B cell (primary cell): ENCODE data around the gene INSIG2. TPM values are rescaled to one million over a fixed set of nuclear protein-coding genes. Genes with fewer than 3 reads are reported as not detected.

ENCODE experiments used
- ATAC-seq: fragments of 200-7000 bp; cut with Tn5 transposase; one replicate; pipeline ENCODE4 v1.10.0; 2021; ENCODE audit warnings: low read depth, mild to moderate bottlenecking, moderate number of reproducible peaks, moderate library complexity
- CTCF ChIA-PET: fragments of 350-600 bp; sonication (Branson Sonifier 250); formaldehyde crosslinking; loops from one replicate; lab custom pipeline; 2021; ENCODE audit warnings: antibody characterized with exemption, inconsistent platforms; lab: Charles Lee
- POLR2A ChIA-PET: fragments of 350-600 bp; sonication (Branson Sonifier 250); formaldehyde crosslinking; loops from one replicate; lab custom pipeline; 2021; ENCODE audit warnings: antibody characterized with exemption; lab: Charles Lee
- DNase-seq: peaks from one replicate; pipeline ENCODE4 v3.0.0; 2013
- H2AFZ ChIP-seq: 2 replicates; pipeline ENCODE4 v1.6.1; 2012; ENCODE audit warnings: mild to moderate bottlenecking, low read depth, low read length; ENCODE audit not compliant: insufficient read depth, poor library complexity, severe bottlenecking
- H3K27ac ChIP-seq, 2 donors: 1 replicate in 1 of 2; 2 replicates in 1 of 2; pipeline ENCODE4 v1.5.1; 2012 to 2013; ENCODE audit warnings: low read length in 2 of 2, mild to moderate bottlenecking in 2 of 2, moderate library complexity in 1 of 2
- H3K27me3 ChIP-seq, 4 experiments: fragments of 200-600 bp in 1 of 4; sonication (generic) in 1 of 4; replicated peaks in 1 of 4; 1 replicate in 2 of 4; 2 replicates in 2 of 4; pipeline versions ENCODE4 v1.6.1 to v1.7.0; 2013 to 2016; ENCODE audit warnings: low read length in 3 of 4, mild to moderate bottlenecking in 2 of 4, mixed read lengths in 1 of 4, moderate library complexity in 1 of 4; ENCODE audit not compliant: insufficient read depth in 4 of 4, control insufficient read depth in 3 of 4; ENCODE audit errors: control extremely low read depth in 1 of 4
- H3K36me3 ChIP-seq, 2 experiments: replicated peaks in 1 of 2; 1 replicate in 1 of 2; 2 replicates in 1 of 2; pipeline versions ENCODE4 v1.6.1 to v1.7.1; 2013; ENCODE audit warnings: low read length in 1 of 2; ENCODE audit not compliant: insufficient read depth in 2 of 2, control insufficient read depth in 1 of 2; ENCODE audit errors: control extremely low read depth in 1 of 2, extremely low read depth in 1 of 2
- H3K4me1 ChIP-seq, 2 donors: fragments of 200-600 bp in 1 of 2; sonication (generic) in 1 of 2; 1 replicate in 1 of 2; 2 replicates in 1 of 2; pipeline versions ENCODE4 v1.5.1 to v1.6.1; 2013 to 2017; ENCODE audit warnings: low read length in 2 of 2; ENCODE audit not compliant: control insufficient read depth in 2 of 2, insufficient read depth in 2 of 2
- H3K4me2 ChIP-seq: replicated peaks from 2 replicates; pipeline ENCODE3; 2012; ENCODE audit warnings: mild to moderate bottlenecking, low read depth, low read length; ENCODE audit not compliant: poor library complexity, severe bottlenecking
- H3K4me3 ChIP-seq, 5 experiments: fragments of 200-600 bp in 1 of 5; sonication (generic) in 1 of 5; 1 replicate in 3 of 5; 2 replicates in 2 of 5; pipeline versions ENCODE4 v1.5.1 to v1.7.0; 2011 to 2016; ENCODE audit warnings: low read length in 4 of 5, mild to moderate bottlenecking in 4 of 5, low read depth in 2 of 5, control low read depth in 1 of 5, moderate library complexity in 1 of 5; ENCODE audit not compliant: insufficient read depth in 1 of 5; ENCODE audit errors: control extremely low read depth in 1 of 5, extremely low read depth in 1 of 5
- H3K79me2 ChIP-seq: fragments of 200-600 bp; sonication (generic); one replicate; pipeline ENCODE4 v1.6.0; 2016; ENCODE audit warnings: low read length; ENCODE audit not compliant: control insufficient read depth, insufficient read depth
- H3K9ac ChIP-seq: fragments of 200-600 bp; sonication (generic); 2 replicates; pipeline ENCODE4 v1.6.1; 2017; ENCODE audit warnings: mild to moderate bottlenecking, low read length, moderate library complexity
- H3K9me3 ChIP-seq, 3 donors: one replicate each; pipeline versions ENCODE4 v1.6.1 to v1.7.1; 2013; ENCODE audit warnings: low read length in 2 of 3; ENCODE audit not compliant: control insufficient read depth in 2 of 3, insufficient read depth in 1 of 3; ENCODE audit errors: control extremely low read depth in 1 of 3
- H4K20me1 ChIP-seq: 2 replicates; pipeline ENCODE4 v1.6.0; 2012; ENCODE audit warnings: mild to moderate bottlenecking, low read length; ENCODE audit not compliant: insufficient read depth, control insufficient read depth, poor library complexity, severe bottlenecking
- H3K27ac Mint-ChIP-seq: one replicate; pipeline ENCODE4 v1.8.0; 2021; ENCODE audit warnings: mixed read lengths
- H3K27me3 Mint-ChIP-seq: one replicate; pipeline ENCODE4 v1.8.0; 2021; ENCODE audit warnings: mixed read lengths
- H3K4me1 Mint-ChIP-seq: one replicate; pipeline ENCODE4 v1.8.0; 2021; ENCODE audit warnings: mixed read lengths
- H3K4me3 Mint-ChIP-seq: one replicate; pipeline ENCODE4 v1.8.0; 2021; ENCODE audit warnings: mixed read lengths
- H3K9me3 Mint-ChIP-seq: one replicate; pipeline ENCODE4 v1.8.0; 2022; ENCODE audit warnings: mixed read lengths; ENCODE audit not compliant: insufficient read depth
- EZH2 ChIP-seq: IDR thresholded peaks from 2 replicates; pipeline ENCODE4 v1.6.1; 2012; ENCODE audit warnings: borderline replicate concordance, low read depth, mild to moderate bottlenecking, moderate library complexity, low read length; ENCODE audit not compliant: insufficient read depth, poor library complexity, severe bottlenecking
- WGBS: methylation state at CpG from one replicate; pipeline ENCODE4 v1.1.5; 2013; ENCODE audit warnings: missing lambda C conversion rate; ENCODE audit not compliant: insufficient coverage; 5-methylcytosine and 5-hydroxymethylcytosine counted together
- intact Hi-C: fragments of 100-400 bp; cut with micrococcal nuclease; formaldehyde crosslinking; loops from one replicate; pipeline ENCODE4 v1.10.0; 2022
- polyA plus RNA-seq: library from polyadenylated mRNA; depleted of rRNA; stranded (reverse); fragments of >200 nt; gene quantifications from 2 replicates; pipeline ENCODE4 v1.2.3, GENCODE V29; 2012
- total RNA-seq, 2 donors: library from RNA; stranded (reverse); fragments of 120-200 nt in 1 of 2; gene quantifications; 1 replicate in 1 of 2; 2 replicates in 1 of 2; pipeline versions ENCODE4 v1.2.3 to v1.2.4, GENCODE V29; 2013 to 2022
- TF ChIP-seq, protein P1 (sequence below): fragments of 200-600 bp; IDR thresholded peaks from one replicate; pipeline ENCODE4 v1.8.0; 2022; ENCODE audit warnings: antibody characterized with exemption, mild to moderate bottlenecking

Gene INSIG2
- total and polyA plus RNA-seq, 2 donors (not counting 1 experiment from before 2014, with no cell fraction given) = 14.2 to 29.5 TPM

DNA sequence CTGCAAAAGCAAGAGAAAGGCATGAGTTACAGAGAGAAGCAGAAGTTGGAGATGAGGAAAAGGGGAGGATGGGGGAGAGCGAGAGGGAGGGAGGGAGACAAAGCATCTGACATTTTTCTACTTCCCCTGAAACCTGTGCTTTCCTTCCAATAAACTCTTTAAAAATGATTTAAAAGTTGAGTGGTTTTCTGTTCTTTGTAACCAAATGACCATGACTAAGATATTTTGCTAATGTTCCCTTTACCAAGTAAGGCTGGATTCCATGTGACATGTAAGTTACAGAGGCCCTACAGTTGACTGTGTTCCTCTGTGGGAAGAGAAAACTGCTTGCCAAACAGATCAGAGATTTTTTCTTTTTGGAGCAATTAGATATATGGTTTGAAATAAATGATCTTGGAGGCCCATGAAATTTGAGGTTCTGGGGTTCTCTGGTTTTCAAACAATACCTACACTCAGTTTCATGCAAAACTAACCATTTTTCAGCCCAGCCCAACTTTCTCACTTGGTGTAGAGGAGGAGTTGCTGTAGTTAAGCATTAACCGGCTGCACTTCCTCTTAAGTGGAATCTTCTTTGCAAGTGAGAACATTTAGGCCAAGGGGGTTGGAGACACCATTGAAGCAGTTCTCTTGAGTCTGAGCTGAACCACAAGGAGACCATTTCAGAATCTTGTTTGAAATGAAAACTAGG is 34.5 kb downstream of the INSIG2 start:
- no peak overlapping the region for H3K9ac ChIP-seq
- H3K4me2 ChIP-seq = no peak overlapping the region

DNA sequence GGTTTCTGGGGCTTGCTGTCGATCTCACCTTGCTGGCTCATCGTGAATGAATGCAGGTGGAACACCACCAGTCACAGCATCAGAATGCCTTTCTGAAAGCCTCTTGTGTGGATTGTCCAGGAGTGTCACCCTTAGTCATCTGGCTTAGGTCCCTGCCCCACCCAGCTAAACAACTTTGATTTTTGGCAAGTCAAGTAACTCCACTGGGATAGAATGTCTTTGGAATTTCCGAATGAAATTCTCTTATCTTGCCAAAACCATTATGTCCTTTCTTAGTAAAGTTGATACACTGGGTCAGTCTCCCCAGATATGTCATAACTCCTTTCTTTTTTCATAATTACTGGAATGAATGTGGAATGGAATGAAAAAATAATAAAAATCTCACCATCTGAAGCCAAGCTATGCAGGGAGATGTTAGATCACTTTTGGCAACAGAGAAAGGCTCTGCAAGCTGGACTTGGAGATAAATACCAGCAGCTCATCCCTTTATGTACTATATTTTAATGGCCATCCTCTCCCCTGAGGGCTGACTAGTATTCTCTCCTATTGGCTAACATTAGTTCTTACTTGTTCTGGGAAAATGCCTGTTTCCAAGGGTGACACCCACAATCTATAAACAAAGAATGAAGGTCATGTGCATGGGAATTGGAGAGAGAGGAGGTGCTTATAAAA is 35.4 kb downstream of the INSIG2 start:
- 90% methylated on average over 2 of the region's 3 CpGs for WGBS
- intact Hi-C loops = no loop called here
- H3K27ac Mint-ChIP-seq = no peak overlapping the region
- POLR2A ChIA-PET = no interaction called here
- peaks cover 12% of the 10 kb centered on the region for H3K27me3 Mint-ChIP-seq
- no peak for TF ChIP-seq EZH2
- TF ChIP-seq, protein P1, sequence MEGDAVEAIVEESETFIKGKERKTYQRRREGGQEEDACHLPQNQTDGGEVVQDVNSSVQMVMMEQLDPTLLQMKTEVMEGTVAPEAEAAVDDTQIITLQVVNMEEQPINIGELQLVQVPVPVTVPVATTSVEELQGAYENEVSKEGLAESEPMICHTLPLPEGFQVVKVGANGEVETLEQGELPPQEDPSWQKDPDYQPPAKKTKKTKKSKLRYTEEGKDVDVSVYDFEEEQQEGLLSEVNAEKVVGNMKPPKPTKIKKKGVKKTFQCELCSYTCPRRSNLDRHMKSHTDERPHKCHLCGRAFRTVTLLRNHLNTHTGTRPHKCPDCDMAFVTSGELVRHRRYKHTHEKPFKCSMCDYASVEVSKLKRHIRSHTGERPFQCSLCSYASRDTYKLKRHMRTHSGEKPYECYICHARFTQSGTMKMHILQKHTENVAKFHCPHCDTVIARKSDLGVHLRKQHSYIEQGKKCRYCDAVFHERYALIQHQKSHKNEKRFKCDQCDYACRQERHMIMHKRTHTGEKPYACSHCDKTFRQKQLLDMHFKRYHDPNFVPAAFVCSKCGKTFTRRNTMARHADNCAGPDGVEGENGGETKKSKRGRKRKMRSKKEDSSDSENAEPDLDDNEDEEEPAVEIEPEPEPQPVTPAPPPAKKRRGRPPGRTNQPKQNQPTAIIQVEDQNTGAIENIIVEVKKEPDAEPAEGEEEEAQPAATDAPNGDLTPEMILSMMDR = no peak
- no peaks in the 10 kb centered on the region for H3K4me1 Mint-ChIP-seq
- Histone ChIP-seq H3K9me3 (no peaks in the 10 kb centered on the region), H3K4me1 (no peaks in the 10 kb centered on the region), H4K20me1 (no peaks in the 10 kb centered on the region), H3K36me3 (no peaks in the 10 kb centered on the region), H3K27ac (no peak overlapping the region), H3K9ac (no peak overlapping the region), H3K79me2 (no peaks in the 10 kb centered on the region), H2AFZ (no peak overlapping the region), H3K27me3 (peaks cover 0 to 6% (median 1%) of the 10 kb centered on the region in 4 experiments), H3K4me3 (no peak overlapping the region), H3K4me2 (no peak overlapping the region)
- DNase-seq = no peak
- no peak for ATAC-seq
- CTCF ChIA-PET = no interaction called here
- H3K4me3 Mint-ChIP-seq = no peak overlapping the region
- no peaks in the 10 kb centered on the region for H3K9me3 Mint-ChIP-seq

More for the DNA sequence above, 34.5 kb downstream of the INSIG2 start:
- H2AFZ ChIP-seq = no peak overlapping the region
- H3K4me1 ChIP-seq = no peaks in the 10 kb centered on the region
- no peak overlapping the region for H3K4me3 ChIP-seq
- Mint-ChIP-seq H3K4me3 (no peak overlapping the region), H3K9me3 (no peaks in the 10 kb centered on the region), H3K27ac (no peak overlapping the region), H3K27me3 (peaks cover 4% of the 10 kb centered on the region), H3K4me1 (no peaks in the 10 kb centered on the region)
- DNase-seq (no peak), ATAC-seq (no peak)
- CTCF ChIA-PET = no interaction called here
- POLR2A ChIA-PET = no interaction called here
- H3K9me3 ChIP-seq = no peaks in the 10 kb centered on the region
- H3K36me3 ChIP-seq = no peaks in the 10 kb centered on the region
- WGBS = no CpG with 5 or more reads among the region's 2 CpGs
- TF ChIP-seq EZH2 = no peak
- TF ChIP-seq, protein P1 = no peak
- intact Hi-C loops = no loop called here
- peaks cover 0 to 6% (median 1%) of the 10 kb centered on the region in 4 experiments for H3K27me3 ChIP-seq
- H3K79me2 ChIP-seq = no peaks in the 10 kb centered on the region
- no peak overlapping the region for H3K27ac ChIP-seq
- H4K20me1 ChIP-seq = no peaks in the 10 kb centered on the region
